Choroid plexus epithelial cell (primary cell): ENCODE results near the gene RSRP1.

Experiments
- DNase-seq: peaks from one replicate; pipeline ENCODE4 v3.0.0-alpha.2; 2010; ENCODE audit warnings: low read depth
- H3K4me3 ChIP-seq: 2 replicates; pipeline ENCODE4 v1.5.1; 2011; ENCODE audit warnings: low read depth, mild to moderate bottlenecking, control low read depth, low read length, moderate library complexity
- TF ChIP-seq, protein P1 (sequence below): conservative IDR thresholded peaks from 2 replicates; pipeline ENCODE4 v1.5.1; 2011; ENCODE audit warnings: low read depth, mild to moderate bottlenecking, control low read depth, inconsistent platforms, low read length, moderate library complexity

Gene RSRP1

DNA sequence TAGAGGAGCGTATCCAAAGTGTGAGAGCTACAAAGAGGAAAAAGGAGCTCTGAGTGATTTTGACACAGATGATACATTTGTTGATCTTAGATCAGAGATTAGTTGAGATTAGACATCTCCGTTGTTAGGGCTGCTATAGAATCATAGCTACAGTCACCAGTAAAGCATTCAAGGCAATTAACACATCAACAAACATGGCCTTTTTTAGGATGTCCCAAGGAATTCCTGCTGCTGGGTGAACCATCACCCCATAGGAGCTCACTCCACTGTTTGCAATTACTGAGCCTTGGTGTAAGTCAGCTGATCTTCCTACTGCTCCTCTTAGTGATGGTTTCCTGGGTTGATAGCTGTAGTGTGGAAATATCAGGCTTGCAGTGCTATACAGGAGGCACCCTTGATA, 6.7 kb upstream of the RSRP1 start:
- no peak overlapping the region for H3K4me3 ChIP-seq
- DNase-seq = peak; percentile 32
- TF ChIP-seq, protein P1, sequence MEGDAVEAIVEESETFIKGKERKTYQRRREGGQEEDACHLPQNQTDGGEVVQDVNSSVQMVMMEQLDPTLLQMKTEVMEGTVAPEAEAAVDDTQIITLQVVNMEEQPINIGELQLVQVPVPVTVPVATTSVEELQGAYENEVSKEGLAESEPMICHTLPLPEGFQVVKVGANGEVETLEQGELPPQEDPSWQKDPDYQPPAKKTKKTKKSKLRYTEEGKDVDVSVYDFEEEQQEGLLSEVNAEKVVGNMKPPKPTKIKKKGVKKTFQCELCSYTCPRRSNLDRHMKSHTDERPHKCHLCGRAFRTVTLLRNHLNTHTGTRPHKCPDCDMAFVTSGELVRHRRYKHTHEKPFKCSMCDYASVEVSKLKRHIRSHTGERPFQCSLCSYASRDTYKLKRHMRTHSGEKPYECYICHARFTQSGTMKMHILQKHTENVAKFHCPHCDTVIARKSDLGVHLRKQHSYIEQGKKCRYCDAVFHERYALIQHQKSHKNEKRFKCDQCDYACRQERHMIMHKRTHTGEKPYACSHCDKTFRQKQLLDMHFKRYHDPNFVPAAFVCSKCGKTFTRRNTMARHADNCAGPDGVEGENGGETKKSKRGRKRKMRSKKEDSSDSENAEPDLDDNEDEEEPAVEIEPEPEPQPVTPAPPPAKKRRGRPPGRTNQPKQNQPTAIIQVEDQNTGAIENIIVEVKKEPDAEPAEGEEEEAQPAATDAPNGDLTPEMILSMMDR = no peak

GRCh38 chr1:25247829-25248754, 838 bp upstream of the RSRP1 start:
- TF ChIP-seq, protein P1 = no peak
- DNase-seq = no peak
- peak overlapping the region; percentile 97 for H3K4me3 ChIP-seq

DNA sequence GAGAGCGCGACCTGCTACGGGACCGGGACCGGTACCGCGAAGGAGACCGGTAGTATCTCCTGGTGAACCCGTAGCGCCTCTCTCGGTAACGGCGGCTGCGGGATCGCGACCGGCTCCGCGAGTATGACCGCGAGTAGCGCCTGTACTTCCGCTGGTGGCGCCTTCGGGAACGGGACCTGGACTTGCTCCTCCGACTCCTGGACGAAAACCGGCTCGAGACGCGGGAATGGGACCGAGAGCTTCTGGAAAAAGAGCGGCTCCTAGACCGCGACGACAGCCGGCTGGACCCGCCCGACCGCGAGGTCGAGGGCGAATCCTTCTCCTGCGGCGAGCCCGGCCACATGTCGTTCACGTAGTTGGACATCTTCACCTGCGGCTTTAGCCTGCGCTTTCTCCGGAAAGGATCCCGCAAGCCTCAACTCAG, 642 bp downstream of the RSRP1 start:
- TF ChIP-seq, protein P1 = no peak
- peak; percentile 40 for DNase-seq
- H3K4me3 ChIP-seq = peak overlapping the region; percentile 97

GRCh38 chr1:25245809-25246599, 1.2 kb downstream of the RSRP1 start:
- DNase-seq = peak; percentile 58
- H3K4me3 ChIP-seq = peak overlapping the region; percentile 97

GRCh38 chr1:25245393-25245792, 1.9 kb downstream of the RSRP1 start:
- TF ChIP-seq, protein P1 = no peak
- DNase-seq = no peak
- H3K4me3 ChIP-seq = peak overlapping the region; percentile 97

More at GRCh38 chr1:25245809-25246599, 1.2 kb downstream of the RSRP1 start:
- TF ChIP-seq, protein P1 = no peak

DNA sequence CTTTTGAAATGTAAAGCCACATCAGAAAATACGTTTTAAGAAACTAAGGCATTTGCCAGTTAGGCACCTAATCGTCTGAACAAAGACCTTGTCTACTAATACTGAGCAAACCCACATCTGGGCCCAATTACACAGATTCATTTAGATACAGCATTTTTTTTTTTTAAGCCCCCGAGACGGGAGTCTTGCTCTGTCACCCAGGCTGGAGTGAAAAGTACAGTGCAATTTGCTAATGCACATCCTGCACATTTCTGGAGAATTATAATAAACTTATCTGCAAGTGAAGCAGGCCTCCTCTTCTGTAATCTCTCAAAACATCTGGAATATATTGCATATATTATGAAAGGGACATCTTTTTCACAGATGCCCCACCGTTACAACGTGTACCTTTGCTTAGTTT, 3.3 kb downstream of the RSRP1 start:
- TF ChIP-seq, protein P1 = no peak
- DNase-seq = no peak
- no peak overlapping the region for H3K4me3 ChIP-seq
